C4-2B (cell line): ENCODE results near the gene CCR9.

Source experiments
- ZFX ChIP-seq: fragments of 450-650 bp; IDR thresholded peaks from 2 replicates; pipeline ENCODE4 v1.6.1; 2017
- TF ChIP-seq, protein P1 (sequence below): fragments of 450-650 bp; conservative IDR thresholded peaks from 2 replicates; pipeline ENCODE4 v1.5.1; 2017; ENCODE audit warnings: mild to moderate bottlenecking

DNA sequence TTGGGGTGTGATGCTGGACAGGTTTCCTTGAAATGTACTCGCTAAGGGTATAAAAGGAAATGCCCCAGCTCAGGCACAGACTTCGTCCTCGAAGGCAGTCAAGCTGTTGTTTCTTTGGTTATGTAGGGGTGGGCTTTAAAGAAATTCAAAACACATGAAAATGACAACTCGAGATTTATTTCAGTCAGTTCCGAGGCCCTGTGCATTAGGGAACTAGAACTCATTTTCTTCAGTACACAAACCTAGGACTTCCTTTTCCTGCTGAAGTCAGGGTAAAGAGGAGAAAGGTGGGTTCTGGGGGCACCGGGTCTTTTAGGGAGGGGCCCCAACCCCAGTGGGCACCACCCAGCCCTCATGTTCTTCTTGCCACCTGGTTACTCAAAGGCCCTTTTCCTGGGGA lies 7.7 kb downstream of the CCR9 start:
- TF ChIP-seq, protein P1, sequence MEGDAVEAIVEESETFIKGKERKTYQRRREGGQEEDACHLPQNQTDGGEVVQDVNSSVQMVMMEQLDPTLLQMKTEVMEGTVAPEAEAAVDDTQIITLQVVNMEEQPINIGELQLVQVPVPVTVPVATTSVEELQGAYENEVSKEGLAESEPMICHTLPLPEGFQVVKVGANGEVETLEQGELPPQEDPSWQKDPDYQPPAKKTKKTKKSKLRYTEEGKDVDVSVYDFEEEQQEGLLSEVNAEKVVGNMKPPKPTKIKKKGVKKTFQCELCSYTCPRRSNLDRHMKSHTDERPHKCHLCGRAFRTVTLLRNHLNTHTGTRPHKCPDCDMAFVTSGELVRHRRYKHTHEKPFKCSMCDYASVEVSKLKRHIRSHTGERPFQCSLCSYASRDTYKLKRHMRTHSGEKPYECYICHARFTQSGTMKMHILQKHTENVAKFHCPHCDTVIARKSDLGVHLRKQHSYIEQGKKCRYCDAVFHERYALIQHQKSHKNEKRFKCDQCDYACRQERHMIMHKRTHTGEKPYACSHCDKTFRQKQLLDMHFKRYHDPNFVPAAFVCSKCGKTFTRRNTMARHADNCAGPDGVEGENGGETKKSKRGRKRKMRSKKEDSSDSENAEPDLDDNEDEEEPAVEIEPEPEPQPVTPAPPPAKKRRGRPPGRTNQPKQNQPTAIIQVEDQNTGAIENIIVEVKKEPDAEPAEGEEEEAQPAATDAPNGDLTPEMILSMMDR: no peak
- TF ChIP-seq ZFX: no peak
